ENCODE results near the gene JMJD8.
A peak's percentile ranks its signal among the peaks of the same experiment; 100 is the strongest.

JMJD8 gene

DNA sequence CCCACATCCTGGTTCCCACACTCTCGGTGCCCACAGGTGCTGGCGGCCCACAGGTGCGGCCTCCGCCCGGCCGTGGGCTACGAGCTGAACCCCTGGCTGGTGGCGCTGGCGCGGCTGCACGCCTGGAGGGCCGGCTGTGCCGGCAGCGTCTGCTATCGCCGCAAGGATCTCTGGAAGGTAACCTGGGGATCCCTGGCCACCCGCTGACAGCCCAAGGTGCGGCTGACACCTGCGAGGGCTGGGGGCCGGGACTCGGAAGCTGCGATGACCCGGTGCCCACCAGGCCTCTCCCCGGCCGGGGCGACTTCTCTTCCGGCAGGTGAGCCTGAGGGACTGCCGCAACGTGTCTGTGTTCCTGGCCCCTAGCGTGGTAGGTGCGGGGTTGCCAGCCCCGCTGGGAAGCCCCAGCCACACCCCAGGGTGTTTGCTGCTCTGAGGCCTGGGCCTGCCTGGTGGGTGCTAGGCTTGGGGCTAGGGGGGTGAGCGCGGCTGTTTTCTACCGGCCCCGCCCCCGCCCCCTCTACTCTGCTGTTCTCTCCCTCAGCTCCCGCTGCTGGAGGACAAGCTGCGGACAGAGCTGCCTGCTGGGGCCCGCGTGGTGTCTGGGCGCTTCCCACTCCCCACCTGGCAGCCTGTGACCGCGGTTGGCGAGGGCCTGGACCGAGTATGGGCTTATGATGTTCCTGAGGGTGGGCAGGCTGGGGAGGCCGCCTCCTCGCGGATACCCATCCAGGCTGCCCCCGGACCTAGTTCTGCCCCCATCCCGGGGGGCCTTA, 37.8 kb upstream of the JMJD8 start:
- Histone ChIP-seq H3K27ac (ENCODE audit: low read depth, low read length) (no peak overlapping the region), H3K36me3 (ENCODE audit: control insufficient read depth in 5 of 5, insufficient read depth in 5 of 5, low read length in 5 of 5) (no peaks in the 10 kb centered on the region), H3K9me3 (ENCODE audit: control insufficient read depth in 5 of 5, low read length in 5 of 5) (no peaks in the 10 kb centered on the region), H3K27me3 (ENCODE audit: control insufficient read depth in 5 of 5, insufficient read depth in 4 of 5, low read length in 5 of 5) (peaks cover 12 to 23% (median 20%) of the 10 kb centered on the region in 5 donors), H3K4me3 (ENCODE audit: low read depth in 1 of 5, low read length in 5 of 5) (peak overlapping the region in 4 of 5 donors; percentile 71 to 85 (median 78)), H3K4me1 (ENCODE audit: control insufficient read depth in 5 of 5, insufficient read depth in 5 of 5, low read length in 5 of 5) (peaks cover 0 to 34% (median 27%) of the 10 kb centered on the region in 5 donors), H3K9ac (ENCODE audit: low read length in 5 of 5) (peak overlapping the region in 4 of 5 donors; percentile 30 to 66 (median 56))

- H3K4me3 ChIP-seq (ENCODE audit: low read depth in 1 of 5, low read length in 5 of 5) = peak within 1 kb of the TSS; percentile 50 to 85 (median 72)
- peaks cover 13 to 24% (median 19%) of the 10 kb centered on the region in 5 donors for H3K27me3 ChIP-seq (ENCODE audit: control insufficient read depth in 5 of 5, insufficient read depth in 4 of 5, low read length in 5 of 5)
- no peaks in the 10 kb centered on the region for H3K9me3 ChIP-seq (ENCODE audit: control insufficient read depth in 5 of 5, low read length in 5 of 5)
- peak within 1 kb of the TSS in 4 of 5 donors; percentile 54 to 87 (median 68) for H3K9ac ChIP-seq (ENCODE audit: low read length in 5 of 5)
- H3K4me1 ChIP-seq (ENCODE audit: control insufficient read depth in 5 of 5, insufficient read depth in 5 of 5, low read length in 5 of 5) = peaks cover 0 to 33% (median 26%) of the 10 kb centered on the region in 5 donors
- no peaks in the 10 kb centered on the region for H3K36me3 ChIP-seq (ENCODE audit: control insufficient read depth in 5 of 5, insufficient read depth in 5 of 5, low read length in 5 of 5)
- H3K27ac ChIP-seq (ENCODE audit: low read depth, low read length) = no peak within 1 kb of the TSS
Observed at GRCh38 chr16:720990-721764, 37.0 kb upstream of the JMJD8 start, which contains the start of gene ANTKMT. Gene ANTKMT (plus strand): TSS chr16:721146. CDS start chr16:721275, 129 bp downstream.

- no peak overlapping the region for H3K27ac ChIP-seq (ENCODE audit: low read depth, low read length)
- peak overlapping the region in 4 of 5 donors; percentile 54 to 87 (median 68) for H3K9ac ChIP-seq (ENCODE audit: low read length in 5 of 5)
- no peaks in the 10 kb centered on the region for H3K36me3 ChIP-seq (ENCODE audit: control insufficient read depth in 5 of 5, insufficient read depth in 5 of 5, low read length in 5 of 5)
- no peaks in the 10 kb centered on the region for H3K9me3 ChIP-seq (ENCODE audit: control insufficient read depth in 5 of 5, low read length in 5 of 5)
- peaks cover 7 to 17% (median 13%) of the 10 kb centered on the region in 5 donors for H3K27me3 ChIP-seq (ENCODE audit: control insufficient read depth in 5 of 5, insufficient read depth in 4 of 5, low read length in 5 of 5)
- peaks cover 0 to 39% (median 30%) of the 10 kb centered on the region in 5 donors for H3K4me1 ChIP-seq (ENCODE audit: control insufficient read depth in 5 of 5, insufficient read depth in 5 of 5, low read length in 5 of 5)
- H3K4me3 ChIP-seq (ENCODE audit: low read depth in 1 of 5, low read length in 5 of 5) = peak overlapping the region; percentile 50 to 85 (median 72)
Observed at GRCh38 chr16:720447-720989, 36.4 kb upstream of the JMJD8 start.

- Histone ChIP-seq H3K27me3 (ENCODE audit: control insufficient read depth in 5 of 5, insufficient read depth in 4 of 5, low read length in 5 of 5) (peaks cover 4 to 12% (median 8%) of the 10 kb centered on the region in 5 donors), H3K4me1 (ENCODE audit: control insufficient read depth in 5 of 5, insufficient read depth in 5 of 5, low read length in 5 of 5) (peaks cover 0 to 43% (median 33%) of the 10 kb centered on the region in 5 donors), H3K36me3 (ENCODE audit: control insufficient read depth in 5 of 5, insufficient read depth in 5 of 5, low read length in 5 of 5) (no peaks in the 10 kb centered on the region), H3K9me3 (ENCODE audit: control insufficient read depth in 5 of 5, low read length in 5 of 5) (no peaks in the 10 kb centered on the region), H3K4me3 (ENCODE audit: low read depth in 1 of 5, low read length in 5 of 5) (peak overlapping the region; percentile 50 to 85 (median 72)), H3K9ac (ENCODE audit: low read length in 5 of 5) (peak overlapping the region in 3 of 5 donors; percentile 68 to 87 (median 68)), H3K27ac (ENCODE audit: low read depth, low read length) (no peak overlapping the region)
Observed at GRCh38 chr16:719815-720446, 35.8 kb upstream of the JMJD8 start.

DNA sequence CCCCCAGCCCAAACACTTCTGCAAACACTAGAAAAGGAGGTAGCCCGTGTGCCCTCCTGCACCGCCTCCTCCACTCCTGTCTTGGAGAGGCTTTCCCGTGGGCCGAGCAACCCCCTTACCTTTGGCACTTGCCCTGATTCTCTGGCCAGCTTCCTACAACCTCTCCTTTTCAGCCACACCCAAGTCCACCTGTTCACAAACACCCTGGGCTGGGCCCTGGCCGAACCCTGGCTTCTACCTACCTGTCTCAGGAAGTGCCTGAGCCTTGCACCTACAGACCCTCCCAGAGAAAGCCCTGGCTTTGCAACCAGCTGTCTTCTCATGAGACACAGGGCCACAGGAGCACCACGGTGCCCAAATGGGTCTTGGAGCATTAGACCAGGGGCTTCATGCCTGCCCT, 34.8 kb upstream of the JMJD8 start:
- Histone ChIP-seq H3K9me3 (ENCODE audit: control insufficient read depth in 5 of 5, low read length in 5 of 5) (no peaks in the 10 kb centered on the region), H3K4me1 (ENCODE audit: control insufficient read depth in 5 of 5, insufficient read depth in 5 of 5, low read length in 5 of 5) (peaks cover 0 to 52% (median 37%) of the 10 kb centered on the region in 5 donors), H3K27me3 (ENCODE audit: control insufficient read depth in 5 of 5, insufficient read depth in 4 of 5, low read length in 5 of 5) (peaks cover 4 to 12% (median 5%) of the 10 kb centered on the region in 5 donors), H3K36me3 (ENCODE audit: control insufficient read depth in 5 of 5, insufficient read depth in 5 of 5, low read length in 5 of 5) (no peaks in the 10 kb centered on the region), H3K27ac (ENCODE audit: low read depth, low read length) (no peak overlapping the region), H3K9ac (ENCODE audit: low read length in 5 of 5) (no peak overlapping the region), H3K4me3 (ENCODE audit: low read depth in 1 of 5, low read length in 5 of 5) (no peak overlapping the region)

DNA sequence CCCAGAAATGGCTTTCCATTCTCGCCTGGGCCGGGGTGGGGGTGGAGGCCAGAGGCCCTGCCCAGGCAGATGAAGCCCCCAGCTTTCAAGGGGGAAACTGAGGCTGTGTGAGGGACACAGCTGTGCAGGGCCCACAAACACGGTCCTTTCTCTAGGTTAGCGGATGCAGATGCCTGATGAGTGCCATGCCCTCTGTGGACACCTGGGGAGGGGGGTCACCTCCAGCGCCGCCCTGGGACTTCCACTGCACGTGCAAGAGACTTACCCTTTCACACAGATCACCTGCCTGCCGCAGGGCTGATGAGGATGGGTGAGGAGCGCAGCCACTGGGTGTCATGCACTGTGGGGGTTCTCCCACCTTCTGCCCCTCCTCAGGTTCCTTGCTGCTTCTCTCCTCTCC, 34.3 kb upstream of the JMJD8 start:
- Histone ChIP-seq H3K4me1 (ENCODE audit: control insufficient read depth in 5 of 5, insufficient read depth in 5 of 5, low read length in 5 of 5) (peaks cover 0 to 53% (median 38%) of the 10 kb centered on the region in 5 donors), H3K9ac (ENCODE audit: low read length in 5 of 5) (no peak overlapping the region), H3K4me3 (ENCODE audit: low read depth in 1 of 5, low read length in 5 of 5) (no peak overlapping the region)

GRCh38 chr16:717450-718245, 33.5 kb upstream of the JMJD8 start:
- Histone ChIP-seq H3K9ac (ENCODE audit: low read length in 5 of 5) (no peak overlapping the region), H3K4me3 (ENCODE audit: low read depth in 1 of 5, low read length in 5 of 5) (no peak overlapping the region), H3K4me1 (ENCODE audit: control insufficient read depth in 5 of 5, insufficient read depth in 5 of 5, low read length in 5 of 5) (peaks cover 0 to 53% (median 38%) of the 10 kb centered on the region in 5 donors), H3K36me3 (ENCODE audit: control insufficient read depth in 5 of 5, insufficient read depth in 5 of 5, low read length in 5 of 5) (no peaks in the 10 kb centered on the region), H3K27me3 (ENCODE audit: control insufficient read depth in 5 of 5, insufficient read depth in 4 of 5, low read length in 5 of 5) (peaks cover 4 to 12% (median 5%) of the 10 kb centered on the region in 5 donors), H3K27ac (ENCODE audit: low read depth, low read length) (no peak overlapping the region), H3K9me3 (ENCODE audit: control insufficient read depth in 5 of 5, low read length in 5 of 5) (no peaks in the 10 kb centered on the region)

More for the DNA sequence above, 34.3 kb upstream of the JMJD8 start:
- H3K27me3 ChIP-seq (ENCODE audit: control insufficient read depth in 5 of 5, insufficient read depth in 4 of 5, low read length in 5 of 5) = peaks cover 4 to 12% (median 5%) of the 10 kb centered on the region in 5 donors
- H3K27ac ChIP-seq (ENCODE audit: low read depth, low read length) = no peak overlapping the region
- H3K36me3 ChIP-seq (ENCODE audit: control insufficient read depth in 5 of 5, insufficient read depth in 5 of 5, low read length in 5 of 5) = no peaks in the 10 kb centered on the region
- H3K9me3 ChIP-seq (ENCODE audit: control insufficient read depth in 5 of 5, low read length in 5 of 5) = no peaks in the 10 kb centered on the region

GRCh38 chr16:716768-717325, 32.7 kb upstream of the JMJD8 start:
- Histone ChIP-seq H3K36me3 (ENCODE audit: control insufficient read depth in 5 of 5, insufficient read depth in 5 of 5, low read length in 5 of 5) (no peaks in the 10 kb centered on the region), H3K9me3 (ENCODE audit: control insufficient read depth in 5 of 5, low read length in 5 of 5) (no peaks in the 10 kb centered on the region), H3K27me3 (ENCODE audit: control insufficient read depth in 5 of 5, insufficient read depth in 4 of 5, low read length in 5 of 5) (peaks cover 4 to 12% (median 5%) of the 10 kb centered on the region in 5 donors), H3K9ac (ENCODE audit: low read length in 5 of 5) (no peak overlapping the region), H3K4me3 (ENCODE audit: low read depth in 1 of 5, low read length in 5 of 5) (no peak overlapping the region), H3K27ac (ENCODE audit: low read depth, low read length) (no peak overlapping the region), H3K4me1 (ENCODE audit: control insufficient read depth in 5 of 5, insufficient read depth in 5 of 5, low read length in 5 of 5) (peaks cover 0 to 48% (median 35%) of the 10 kb centered on the region in 5 donors)
